Neuron (in vitro differentiated cells): ENCODE data around the gene OR52E2.

Source experiments
- H2AFZ ChIP-seq: one replicate; pipeline ENCODE4 v1.6.1; 2013; ENCODE audit warnings: low read depth, mild to moderate bottlenecking, inconsistent platforms, low read length, moderate library complexity
- H3K27me3 ChIP-seq: one replicate; pipeline ENCODE4 v1.6.1; 2013; ENCODE audit warnings: low read length; ENCODE audit not compliant: insufficient read depth
- H3K36me3 ChIP-seq: one replicate; pipeline ENCODE4 v1.6.1; 2013; ENCODE audit warnings: low read length; ENCODE audit not compliant: insufficient read depth
- H3K4me1 ChIP-seq: one replicate; pipeline ENCODE4 v1.6.1; 2013; ENCODE audit warnings: low read length; ENCODE audit not compliant: insufficient read depth
- H3K4me3 ChIP-seq: 2 replicates; pipeline ENCODE4 v1.5.1; 2013; ENCODE audit warnings: mild to moderate bottlenecking, low read length, moderate library complexity
- H3K9me3 ChIP-seq: one replicate; pipeline ENCODE4 v1.6.1; 2013; ENCODE audit warnings: low read length

The OR52E2 gene

DNA sequence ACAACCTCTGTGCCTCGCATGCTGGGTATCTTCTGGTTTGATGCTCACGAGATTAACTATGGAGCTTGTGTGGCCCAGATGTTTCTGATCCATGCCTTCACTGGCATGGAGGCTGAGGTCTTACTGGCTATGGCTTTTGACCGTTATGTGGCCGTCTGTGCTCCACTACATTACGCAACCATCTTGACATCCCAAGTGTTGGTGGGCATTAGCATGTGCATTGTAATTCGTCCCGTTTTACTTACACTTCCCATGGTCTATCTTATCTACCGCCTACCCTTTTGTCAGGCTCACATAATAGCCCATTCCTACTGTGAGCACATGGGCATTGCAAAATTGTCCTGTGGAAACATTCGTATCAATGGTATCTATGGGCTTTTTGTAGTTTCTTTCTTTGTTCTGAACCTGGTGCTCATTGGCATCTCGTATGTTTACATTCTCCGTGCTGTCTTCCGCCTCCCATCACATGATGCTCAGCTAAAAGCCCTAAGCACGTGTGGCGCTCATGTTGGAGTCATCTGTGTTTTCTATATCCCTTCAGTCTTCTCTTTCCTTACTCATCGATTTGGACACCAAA is 12.6 kb downstream of the OR52E2 start:
- Histone ChIP-seq H2AFZ (no peak overlapping the region), H3K36me3 (no peaks in the 10 kb centered on the region), H3K4me1 (peaks cover 1% of the 10 kb centered on the region), H3K27me3 (no peaks in the 10 kb centered on the region), H3K9me3 (no peaks in the 10 kb centered on the region), H3K4me3 (no peak overlapping the region)

- H3K9me3 ChIP-seq = no peaks in the 10 kb centered on the region
- H3K4me3 ChIP-seq = no peak within 1 kb of the TSS
- H3K36me3 ChIP-seq = no peaks in the 10 kb centered on the region
- H3K27me3 ChIP-seq = no peaks in the 10 kb centered on the region
- H3K4me1 ChIP-seq = peaks cover 1% of the 10 kb centered on the region
- no peak within 1 kb of the TSS for H2AFZ ChIP-seq
Observed at GRCh38 chr11:5046226-5046625, 13.2 kb downstream of the OR52E2 start, which contains the start of gene OR52J3. TSS of gene OR52J3 (plus strand) at chr11:5046526. CDS start at chr11:5046526, 0 bp downstream.

- Histone ChIP-seq H3K36me3 (no peaks in the 10 kb centered on the region), H3K27me3 (no peaks in the 10 kb centered on the region), H3K9me3 (no peaks in the 10 kb centered on the region), H2AFZ (no peak overlapping the region), H3K4me1 (peaks cover 1% of the 10 kb centered on the region), H3K4me3 (no peak overlapping the region)
Observed at GRCh38 chr11:5043380-5043779, 16.0 kb downstream of the OR52E2 start.

DNA sequence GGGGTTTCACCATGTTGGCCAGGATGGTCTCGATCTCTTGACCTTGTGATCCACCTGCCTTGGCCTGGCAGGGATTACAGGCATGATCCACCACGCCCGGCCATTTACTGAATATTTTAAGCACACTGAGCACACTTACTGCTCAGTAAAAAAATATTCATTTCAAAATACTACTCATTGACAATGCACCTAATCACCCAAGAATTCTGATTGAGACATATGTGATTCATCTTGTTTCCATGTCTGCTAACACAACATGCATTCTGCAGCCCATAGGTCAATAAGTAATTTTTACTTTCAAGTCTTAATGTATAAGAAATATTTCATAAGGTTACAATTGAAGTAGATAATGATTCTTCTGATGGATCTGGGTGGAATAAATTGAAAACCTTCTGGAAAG is 17.3 kb downstream of the OR52E2 start:
- H3K9me3 ChIP-seq = no peaks in the 10 kb centered on the region
- no peak overlapping the region for H2AFZ ChIP-seq
- no peaks in the 10 kb centered on the region for H3K36me3 ChIP-seq
- no peaks in the 10 kb centered on the region for H3K27me3 ChIP-seq
- H3K4me1 ChIP-seq = peaks cover 1% of the 10 kb centered on the region
- no peak overlapping the region for H3K4me3 ChIP-seq

DNA sequence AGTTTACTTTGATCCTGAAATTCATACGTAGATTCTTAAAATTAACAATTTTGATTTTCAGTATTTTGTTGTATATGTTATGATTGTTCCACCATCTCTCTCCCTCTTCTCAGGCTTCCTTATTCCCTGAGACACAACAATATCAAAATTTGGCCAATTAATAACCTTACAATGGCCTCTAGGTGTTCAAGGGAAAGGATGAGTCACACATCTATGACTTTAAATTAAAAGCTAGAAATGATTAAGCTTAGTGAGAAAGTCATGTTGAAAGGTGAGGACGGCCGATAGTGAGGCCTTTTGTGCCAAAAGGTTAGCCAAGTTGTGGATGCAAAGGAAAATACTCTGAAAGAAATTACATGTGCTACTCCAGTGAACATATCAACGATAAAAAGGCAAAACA is 18.6 kb downstream of the OR52E2 start:
- no peaks in the 10 kb centered on the region for H3K9me3 ChIP-seq
- H2AFZ ChIP-seq = no peak overlapping the region
- no peaks in the 10 kb centered on the region for H3K27me3 ChIP-seq
- H3K4me3 ChIP-seq = no peak overlapping the region
- H3K4me1 ChIP-seq = no peaks in the 10 kb centered on the region
- H3K36me3 ChIP-seq = no peaks in the 10 kb centered on the region

GRCh38 chr11:5038341-5038740 is 21.1 kb downstream of the OR52E2 start:
- no peaks in the 10 kb centered on the region for H3K27me3 ChIP-seq
- no peak overlapping the region for H3K4me3 ChIP-seq
- no peaks in the 10 kb centered on the region for H3K36me3 ChIP-seq
- no peak overlapping the region for H2AFZ ChIP-seq
- no peaks in the 10 kb centered on the region for H3K9me3 ChIP-seq
- H3K4me1 ChIP-seq = no peaks in the 10 kb centered on the region

DNA sequence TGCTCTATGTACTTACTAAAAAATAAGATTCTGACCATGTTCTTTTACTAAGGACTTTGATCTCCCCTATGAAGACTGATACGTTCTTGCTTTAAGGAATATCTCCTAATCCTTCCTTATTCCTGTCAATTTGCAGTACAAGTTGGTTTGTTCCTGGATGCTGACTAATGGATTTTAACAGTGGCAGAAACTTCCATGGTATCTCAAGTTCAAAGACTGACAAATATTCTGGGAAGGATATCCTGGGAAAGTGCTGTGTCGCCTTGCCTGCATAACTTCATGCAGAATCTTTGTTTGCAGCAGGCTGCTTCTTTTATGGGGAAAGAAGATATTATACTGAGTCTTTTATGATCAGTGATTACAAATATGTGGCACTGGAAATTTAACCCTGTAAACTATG is 21.5 kb downstream of the OR52E2 start:
- Histone ChIP-seq H3K9me3 (no peaks in the 10 kb centered on the region), H3K4me3 (no peak overlapping the region)

GRCh38 chr11:5036669-5037068 is 22.8 kb downstream of the OR52E2 start:
- Histone ChIP-seq H3K27me3 (no peaks in the 10 kb centered on the region), H3K36me3 (no peaks in the 10 kb centered on the region), H3K9me3 (no peaks in the 10 kb centered on the region), H3K4me1 (no peaks in the 10 kb centered on the region), H3K4me3 (no peak overlapping the region), H2AFZ (no peak overlapping the region)

More for the DNA sequence above, 21.5 kb downstream of the OR52E2 start:
- H3K27me3 ChIP-seq = no peaks in the 10 kb centered on the region
- no peak overlapping the region for H2AFZ ChIP-seq
- no peaks in the 10 kb centered on the region for H3K36me3 ChIP-seq
- no peaks in the 10 kb centered on the region for H3K4me1 ChIP-seq

DNA sequence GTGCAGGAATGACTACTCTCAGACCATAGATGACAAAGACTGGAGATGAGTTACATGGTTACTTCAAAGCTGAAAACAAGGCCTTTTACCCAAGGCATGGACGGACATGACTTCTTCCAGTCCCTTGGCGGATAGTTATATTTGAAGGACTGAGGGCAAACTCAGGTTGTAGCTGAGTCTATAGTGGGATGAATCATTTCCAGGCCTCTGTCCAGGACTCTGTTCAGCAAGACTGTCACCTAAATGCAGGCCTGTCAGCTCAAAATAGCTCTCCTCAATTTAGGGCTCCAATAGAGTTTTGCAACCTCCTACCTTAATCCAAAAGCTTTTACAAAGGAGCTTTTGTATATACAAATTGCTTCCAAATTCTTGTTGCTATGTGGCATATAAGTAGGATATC is 37.4 kb downstream of the OR52E2 start:
- Histone ChIP-seq H3K9me3 (no peaks in the 10 kb centered on the region), H3K36me3 (no peaks in the 10 kb centered on the region), H3K27me3 (no peaks in the 10 kb centered on the region), H2AFZ (no peak overlapping the region), H3K4me1 (no peaks in the 10 kb centered on the region), H3K4me3 (no peak overlapping the region)

DNA sequence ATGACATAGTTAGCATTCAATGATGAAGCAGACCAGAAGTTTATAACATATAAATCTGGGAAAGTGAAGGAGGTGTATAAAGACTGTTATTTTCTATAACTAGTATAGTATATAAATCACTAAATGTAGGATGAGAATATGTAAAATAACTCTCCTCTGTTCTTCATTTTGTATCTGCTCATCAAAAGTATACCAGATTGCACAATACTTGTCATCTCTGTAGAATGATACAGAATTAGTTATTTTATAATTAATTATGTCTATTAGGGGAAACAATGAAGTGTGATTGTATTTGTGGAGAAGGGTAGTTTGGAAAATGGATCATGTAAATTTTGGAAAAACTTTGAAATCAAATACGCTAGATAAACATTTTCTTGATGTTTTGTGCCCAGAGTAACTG is 46.4 kb downstream of the OR52E2 start:
- H3K9me3 ChIP-seq = no peaks in the 10 kb centered on the region
- H3K27me3 ChIP-seq = no peaks in the 10 kb centered on the region
- no peaks in the 10 kb centered on the region for H3K4me1 ChIP-seq
- H3K36me3 ChIP-seq = no peaks in the 10 kb centered on the region
- no peak overlapping the region for H3K4me3 ChIP-seq
- H2AFZ ChIP-seq = no peak overlapping the region

- H3K4me1 ChIP-seq = no peaks in the 10 kb centered on the region
- no peaks in the 10 kb centered on the region for H3K36me3 ChIP-seq
- H3K4me3 ChIP-seq = no peak overlapping the region
- no peak overlapping the region for H2AFZ ChIP-seq
- H3K9me3 ChIP-seq = no peaks in the 10 kb centered on the region
- no peaks in the 10 kb centered on the region for H3K27me3 ChIP-seq
Observed at GRCh38 chr11:5011254-5011653, 48.2 kb downstream of the OR52E2 start.
